A673 (cell line): ENCODE results near the gene RAPGEF3. TPM values are rescaled to one million over a fixed set of nuclear protein-coding genes. Genes with fewer than 3 reads are reported as not detected.

Experiments used
- BruUV-seq: library from RNA; stranded (reverse); fragments of 400-500 nt; replicated peaks from 2 replicates; lab custom pipeline; 2021; lab: Mats Ljungman, UMichigan
- CTCF ChIA-PET: fragments of 300-600 bp; sonication (Branson Sonifier 250); formaldehyde crosslinking; loops from one replicate; lab custom pipeline; 2022; ENCODE audit warnings: antibody characterized with exemption; lab: Charles Lee
- POLR2A ChIA-PET: fragments of 300-600 bp; sonication (Branson Sonifier 250); formaldehyde crosslinking; loops from one replicate; lab custom pipeline; 2022; ENCODE audit warnings: antibody characterized with exemption; ENCODE audit not compliant: low non-redundant PET; lab: Charles Lee
- DNase-seq: peaks from one replicate; pipeline ENCODE4 v3.0.0-alpha.2; 2015; ENCODE audit warnings: low spot score
- H3K27ac ChIP-seq: fragments of 200-600 bp; sonication (generic); 2 replicates; pipeline ENCODE4 v1.5.1; 2016; ENCODE audit warnings: mixed run types, low read depth, mild to moderate bottlenecking, mixed read lengths, antibody characterized with exemption, low read length; ENCODE audit not compliant: poor library complexity, severe bottlenecking
- H3K27me3 ChIP-seq: fragments of 200-600 bp; sonication (generic); replicated peaks from 2 replicates; pipeline ENCODE4 v1.6.1; 2017; ENCODE audit warnings: mixed run types, low read depth, mild to moderate bottlenecking, mixed read lengths, antibody characterized with exemption, low read length; ENCODE audit not compliant: insufficient read depth, poor library complexity
- H3K36me3 ChIP-seq: fragments of 200-600 bp; sonication (generic); 2 replicates; pipeline ENCODE4 v1.6.1; 2016; ENCODE audit warnings: mixed run types, mild to moderate bottlenecking, mixed read lengths, antibody characterized with exemption, low read length; ENCODE audit not compliant: insufficient read depth, poor library complexity, severe bottlenecking
- H3K4me1 ChIP-seq: fragments of 200-600 bp; sonication (generic); 2 replicates; pipeline ENCODE4 v1.6.1; 2017; ENCODE audit warnings: mixed run types, mild to moderate bottlenecking, mixed read lengths, antibody characterized with exemption, low read length; ENCODE audit not compliant: insufficient read depth, poor library complexity, severe bottlenecking
- H3K4me3 ChIP-seq: fragments of 200-600 bp; sonication (generic); 2 replicates; pipeline ENCODE4 v1.5.1; 2016; ENCODE audit warnings: low read depth, mixed run types, mild to moderate bottlenecking, mixed read lengths, low read length; ENCODE audit not compliant: poor library complexity, severe bottlenecking
- H3K9me3 ChIP-seq: fragments of 200-600 bp; sonication (generic); 2 replicates; pipeline ENCODE4 v1.6.1; 2016; ENCODE audit warnings: mixed run types, low read depth, mild to moderate bottlenecking, mixed read lengths, antibody characterized with exemption, low read length; ENCODE audit not compliant: poor library complexity, severe bottlenecking
- CTCF ChIP-seq: fragments of 300-800, 200-600 bp; sonication (generic); conservative IDR thresholded peaks from 2 replicates; pipeline ENCODE4 v1.5.1; 2017; ENCODE audit warnings: low read depth, mild to moderate bottlenecking, antibody characterized with exemption, low read length, moderate library complexity, mixed read lengths
- EZH2 ChIP-seq: fragments of 200-600 bp; sonication (generic); IDR thresholded peaks from 2 replicates; pipeline ENCODE4 v1.6.1; 2017; ENCODE audit warnings: borderline replicate concordance, low read depth, mild to moderate bottlenecking, mixed read lengths, antibody characterized with exemption, low read length; ENCODE audit not compliant: poor library complexity, severe bottlenecking
- intact Hi-C: fragments of 100-400 bp; cut with micrococcal nuclease; formaldehyde crosslinking; loops from one replicate; pipeline ENCODE4 v1.10.0; 2022; ENCODE audit not compliant: unreplicated experiment
- total RNA-seq: library from RNA; stranded (reverse); gene quantifications from 2 replicates; pipeline ENCODE4 v1.2.3, GENCODE V29; 2021

RAPGEF3 gene
- total RNA-seq, 1 experiment from 2014 or later: 4.3 TPM

GRCh38 chr12:47709671-47710070 lies 49.0 kb downstream of the RAPGEF3 start:
- ChIA-PET POLR2A (no interaction called here), CTCF (interaction anchor here (0.8 kb wide), 1 partner anchor 9 kb away, joined by 3 read pairs; no protein-coding TSS in a partner anchor)
- Histone ChIP-seq H3K9me3 (no peaks in the 10 kb centered on the region), H3K4me1 (peaks cover 8% of the 10 kb centered on the region), H3K4me3 (no peak overlapping the region), H3K36me3 (no peaks in the 10 kb centered on the region), H3K27ac (no peak overlapping the region), H3K27me3 (no peaks in the 10 kb centered on the region)
- TF ChIP-seq EZH2: no peak
- TF ChIP-seq CTCF: no peak
- intact Hi-C loops: loop anchor here (10.0 kb wide), 1 partner anchor 455 kb away; no protein-coding TSS in a partner anchor
- BruUV-seq: no TSS peak
- no peak for DNase-seq

- Histone ChIP-seq H3K4me3 (no peak overlapping the region), H3K27me3 (no peaks in the 10 kb centered on the region), H3K27ac (no peak overlapping the region), H3K36me3 (no peaks in the 10 kb centered on the region), H3K9me3 (no peaks in the 10 kb centered on the region), H3K4me1 (peaks cover 8% of the 10 kb centered on the region)
- no TSS peak for BruUV-seq
- TF ChIP-seq EZH2 (no peak), CTCF (no peak)
- intact Hi-C loops: no loop called here
- POLR2A ChIA-PET: no interaction called here
- CTCF ChIA-PET: interaction anchor here (0.8 kb wide), 1 partner anchor 9 kb away, joined by 3 read pairs; no protein-coding TSS in a partner anchor
- no peak for DNase-seq
Measured at GRCh38 chr12:47709237-47709636, 49.4 kb downstream of the RAPGEF3 start.

GRCh38 chr12:47707905-47708543 lies 50.7 kb downstream of the RAPGEF3 start:
- no peak for TF ChIP-seq EZH2
- no peak for TF ChIP-seq CTCF
- Histone ChIP-seq H3K27me3 (no peaks in the 10 kb centered on the region), H3K9me3 (no peaks in the 10 kb centered on the region), H3K4me1 (peaks cover 8% of the 10 kb centered on the region), H3K4me3 (no peak overlapping the region), H3K27ac (no peak overlapping the region), H3K36me3 (no peaks in the 10 kb centered on the region)
- CTCF ChIA-PET: interaction anchor here (0.5 kb wide), 1 partner anchor 129 kb away, joined by 3 read pairs; no protein-coding TSS in a partner anchor
- POLR2A ChIA-PET: no interaction called here
- no peak for DNase-seq
- BruUV-seq: no TSS peak
- intact Hi-C loops: no loop called here
